PC-9 (cell line): ENCODE results near the gene TSPEAR.

Experiments used
- EZH2 ChIP-seq: fragments of 200-600 bp; sonication (generic); IDR thresholded peaks from 2 replicates; pipeline ENCODE4 v1.8.0; 2017; ENCODE audit warnings: antibody characterized with exemption, low read depth
- TF ChIP-seq, protein P1 (sequence below): fragments of 200-600 bp; sonication (generic); conservative IDR thresholded peaks from 2 replicates; pipeline ENCODE4 v1.6.1; 2017; ENCODE audit warnings: mixed run types, antibody characterized with exemption, mild to moderate bottlenecking, moderate library complexity

DNA sequence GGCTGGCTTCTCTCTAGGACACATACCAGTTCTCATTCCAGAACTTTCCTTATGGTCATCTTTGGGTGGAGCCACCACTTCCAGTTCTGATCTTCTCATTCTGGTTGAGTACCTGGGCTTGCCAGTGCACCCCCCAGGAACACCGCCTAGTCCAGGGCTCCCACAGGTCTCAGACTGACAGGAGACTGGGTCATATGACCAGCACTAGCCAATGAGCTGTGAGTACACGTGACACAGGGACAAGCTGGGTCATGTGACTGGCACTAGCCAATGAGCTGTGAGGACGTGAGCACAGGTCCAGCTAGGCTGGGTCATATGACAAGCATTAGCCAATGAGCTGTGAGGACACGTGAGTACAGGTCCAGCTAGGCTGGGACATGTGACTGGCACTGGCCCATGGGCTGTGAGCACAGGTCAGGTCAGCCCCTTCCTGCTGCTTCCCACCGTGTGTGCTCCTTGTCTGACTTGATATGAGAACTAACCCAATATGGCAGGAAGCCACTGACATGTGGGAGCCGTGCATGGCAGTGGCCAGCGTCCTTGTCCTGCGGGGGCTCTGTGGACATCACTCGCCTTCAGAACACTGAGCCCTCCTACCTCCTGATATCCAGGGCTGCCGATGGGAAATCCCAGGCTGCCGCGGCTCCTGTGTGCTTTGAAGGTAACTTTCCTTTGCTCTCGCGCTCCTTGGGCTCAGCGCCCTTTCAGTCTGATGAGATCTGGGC, 194.0 kb downstream of the TSPEAR start:
- TF ChIP-seq, protein P1, sequence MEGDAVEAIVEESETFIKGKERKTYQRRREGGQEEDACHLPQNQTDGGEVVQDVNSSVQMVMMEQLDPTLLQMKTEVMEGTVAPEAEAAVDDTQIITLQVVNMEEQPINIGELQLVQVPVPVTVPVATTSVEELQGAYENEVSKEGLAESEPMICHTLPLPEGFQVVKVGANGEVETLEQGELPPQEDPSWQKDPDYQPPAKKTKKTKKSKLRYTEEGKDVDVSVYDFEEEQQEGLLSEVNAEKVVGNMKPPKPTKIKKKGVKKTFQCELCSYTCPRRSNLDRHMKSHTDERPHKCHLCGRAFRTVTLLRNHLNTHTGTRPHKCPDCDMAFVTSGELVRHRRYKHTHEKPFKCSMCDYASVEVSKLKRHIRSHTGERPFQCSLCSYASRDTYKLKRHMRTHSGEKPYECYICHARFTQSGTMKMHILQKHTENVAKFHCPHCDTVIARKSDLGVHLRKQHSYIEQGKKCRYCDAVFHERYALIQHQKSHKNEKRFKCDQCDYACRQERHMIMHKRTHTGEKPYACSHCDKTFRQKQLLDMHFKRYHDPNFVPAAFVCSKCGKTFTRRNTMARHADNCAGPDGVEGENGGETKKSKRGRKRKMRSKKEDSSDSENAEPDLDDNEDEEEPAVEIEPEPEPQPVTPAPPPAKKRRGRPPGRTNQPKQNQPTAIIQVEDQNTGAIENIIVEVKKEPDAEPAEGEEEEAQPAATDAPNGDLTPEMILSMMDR, result no peak
- TF ChIP-seq EZH2, result no peak
